ENCODE results near the gene ACP1.
"Not testable (repeated sequence)": the region's sequence is repeated elsewhere in the genome, so short reads cannot be mapped to it uniquely, and the experiment has no call there.

The ACP1 gene

DNA sequence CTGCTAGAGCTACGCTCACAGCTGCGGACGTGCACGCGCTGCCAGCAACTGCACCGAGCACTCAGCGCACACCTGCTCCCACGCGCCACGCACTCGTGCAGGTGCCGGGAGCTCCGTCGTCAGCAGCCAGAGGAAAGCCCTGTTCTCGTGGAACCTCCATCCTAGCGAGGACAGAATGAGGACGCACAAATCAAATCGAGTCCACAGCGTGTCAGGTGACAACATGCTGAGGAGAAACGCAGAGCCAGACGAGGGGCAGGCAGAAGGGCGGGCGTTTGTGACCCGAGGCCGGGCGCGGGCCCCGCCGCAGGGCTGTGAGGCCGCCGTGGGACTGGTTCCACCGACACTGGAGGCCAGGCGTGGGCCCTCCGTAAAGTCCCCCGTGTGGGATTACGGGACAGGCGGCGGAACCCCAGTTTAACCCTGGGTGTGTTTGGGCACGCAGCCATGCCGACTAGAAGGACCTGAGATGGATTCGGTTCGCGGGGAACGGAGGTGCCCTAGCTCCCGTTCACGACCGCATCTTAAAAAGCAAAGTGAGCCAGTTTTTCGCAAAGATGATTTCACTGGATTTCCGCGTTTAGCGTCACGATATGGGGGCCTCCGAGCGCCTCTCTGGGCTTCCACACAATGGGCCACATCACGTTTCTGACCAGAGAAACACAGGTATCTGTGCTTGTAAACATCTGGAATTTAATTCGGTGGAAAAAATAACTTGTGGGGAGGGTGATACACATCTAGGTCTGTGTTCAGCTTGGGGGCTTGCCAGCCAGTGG, 50.0 kb downstream of the ACP1 start:
- DNase-seq, result no peak

DNA sequence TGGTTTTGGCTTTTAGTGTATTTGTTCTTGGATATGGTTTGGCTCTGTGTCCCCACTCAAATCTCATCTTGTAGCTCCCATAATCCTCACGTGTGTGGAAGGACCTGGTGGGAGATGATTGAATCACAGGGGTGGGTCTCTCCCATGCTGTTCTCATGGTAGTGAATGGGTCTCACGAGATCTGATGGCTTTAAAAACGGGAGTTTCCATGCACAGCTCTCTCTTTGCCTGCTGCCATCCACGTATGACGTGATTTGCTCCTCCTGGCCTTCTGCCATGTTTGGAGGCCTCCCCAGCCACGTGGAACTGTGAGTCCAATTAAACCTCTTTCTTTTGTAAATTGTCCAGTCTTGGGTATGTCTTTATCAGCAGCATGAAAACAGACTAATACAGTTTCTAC, 51.2 kb downstream of the ACP1 start:
- DNase-seq, result not testable (repeated sequence)

DNA sequence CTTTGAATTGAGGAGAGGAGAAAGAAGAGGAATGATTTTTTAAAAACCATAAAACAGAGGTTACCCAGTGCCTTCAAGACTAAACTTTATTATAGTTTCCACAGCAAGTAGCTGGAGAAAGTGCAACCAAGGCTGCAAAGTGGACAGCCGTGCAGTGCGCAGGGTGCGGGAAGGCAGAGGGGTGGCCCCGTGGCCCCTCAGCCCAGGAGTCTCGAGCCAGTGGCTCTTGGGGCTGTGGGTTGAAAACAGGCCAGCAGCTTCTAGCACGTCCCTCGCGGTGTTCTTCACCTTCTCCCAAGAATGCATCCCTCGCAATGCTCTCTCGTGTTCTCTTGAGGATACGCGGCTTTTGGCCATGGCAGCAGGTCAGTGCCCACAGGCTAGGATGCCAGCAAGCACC, 51.6 kb downstream of the ACP1 start:
- no peak for DNase-seq

DNA sequence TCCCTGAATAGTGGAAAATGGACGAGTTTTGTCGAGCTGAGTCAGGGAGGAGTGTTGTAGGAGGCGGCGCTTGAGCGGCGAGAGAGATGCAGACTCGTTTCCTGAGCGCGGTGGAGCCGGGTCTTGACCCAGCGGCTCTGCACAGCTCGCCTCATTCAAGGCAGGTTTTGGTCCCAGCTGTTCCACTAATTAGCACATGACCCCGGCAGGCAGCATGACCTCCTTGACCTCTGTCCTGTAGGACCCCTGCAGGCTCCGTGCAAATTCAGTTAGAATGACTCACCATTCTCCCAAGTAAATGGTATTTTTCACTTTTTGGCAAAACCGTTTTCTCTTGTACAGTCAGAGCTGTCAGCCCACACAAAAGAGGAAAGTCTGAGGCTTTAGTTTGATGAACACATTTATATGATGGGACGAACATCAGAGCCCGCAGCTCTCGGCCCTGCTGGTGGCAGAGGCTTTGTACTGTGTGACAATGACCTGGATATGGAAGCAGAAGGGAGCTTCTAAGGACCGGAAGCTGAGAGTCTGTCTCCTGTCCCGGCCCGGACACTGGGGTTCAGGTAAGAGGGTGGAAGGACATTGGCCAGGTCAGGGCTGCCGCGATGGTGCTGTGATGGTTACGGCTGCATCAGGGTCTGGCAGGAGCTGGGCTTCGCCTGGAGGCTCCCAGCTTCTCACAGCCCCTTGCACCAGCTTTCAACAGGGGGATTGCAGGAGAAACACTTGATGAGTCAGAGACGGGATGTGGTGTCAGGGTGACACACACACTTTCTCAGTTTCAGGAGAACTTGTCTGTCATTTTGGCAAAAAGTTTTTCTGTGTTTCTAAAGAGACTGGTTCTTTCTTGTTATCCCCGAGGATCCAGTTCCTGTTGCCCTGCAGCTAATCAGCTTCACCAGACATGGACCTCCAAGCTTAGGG, 53.0 kb downstream of the ACP1 start:
- DNase-seq, result no peak

DNA sequence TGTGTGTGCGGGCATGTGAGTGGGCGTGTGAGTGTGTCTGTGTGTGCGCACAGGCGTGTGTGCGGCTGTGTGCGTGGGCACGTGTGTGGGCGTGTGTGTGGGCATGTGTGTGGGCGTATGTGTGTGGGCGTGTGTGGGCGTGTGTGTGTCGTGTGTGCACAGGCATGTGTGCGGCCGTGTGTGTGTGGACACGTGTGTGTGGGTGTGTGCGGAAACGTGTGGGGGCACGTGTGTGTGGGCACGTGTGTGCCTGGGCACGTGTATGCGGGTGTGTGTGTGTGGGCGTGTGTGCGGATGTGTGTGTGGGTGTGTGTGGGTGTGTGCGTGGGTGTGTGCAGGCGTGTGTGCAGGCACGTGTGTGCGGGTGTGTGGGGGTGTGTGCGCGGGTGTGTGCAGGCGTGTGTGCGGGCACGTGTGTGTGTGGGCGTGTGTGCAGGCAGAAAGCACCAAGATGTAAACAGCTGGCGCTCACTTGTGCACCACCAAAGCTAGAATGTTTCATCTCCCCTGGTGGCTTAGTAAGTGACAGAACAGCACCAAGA, 54.4 kb downstream of the ACP1 start:
- DNase-seq, result no peak

DNA sequence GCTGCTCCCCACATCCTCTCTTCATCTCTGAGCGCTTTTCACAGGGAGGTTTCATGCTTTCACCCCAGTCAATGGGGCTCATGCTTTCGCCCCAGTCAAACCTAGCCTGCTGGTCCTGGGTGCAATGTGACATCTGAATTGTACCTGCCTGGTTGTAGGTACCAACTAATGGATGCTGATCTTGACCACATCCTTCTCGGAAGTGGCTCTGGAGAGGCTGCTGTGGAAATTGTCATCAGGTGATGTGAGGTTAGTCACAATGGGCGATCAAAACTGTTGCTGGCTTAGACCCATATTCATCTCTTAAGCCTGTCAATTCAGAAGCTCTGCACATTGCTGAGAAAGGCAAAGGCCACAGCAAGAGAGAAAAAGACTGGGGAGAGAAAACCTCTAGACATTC, 55.8 kb downstream of the ACP1 start:
- no peak for DNase-seq

DNA sequence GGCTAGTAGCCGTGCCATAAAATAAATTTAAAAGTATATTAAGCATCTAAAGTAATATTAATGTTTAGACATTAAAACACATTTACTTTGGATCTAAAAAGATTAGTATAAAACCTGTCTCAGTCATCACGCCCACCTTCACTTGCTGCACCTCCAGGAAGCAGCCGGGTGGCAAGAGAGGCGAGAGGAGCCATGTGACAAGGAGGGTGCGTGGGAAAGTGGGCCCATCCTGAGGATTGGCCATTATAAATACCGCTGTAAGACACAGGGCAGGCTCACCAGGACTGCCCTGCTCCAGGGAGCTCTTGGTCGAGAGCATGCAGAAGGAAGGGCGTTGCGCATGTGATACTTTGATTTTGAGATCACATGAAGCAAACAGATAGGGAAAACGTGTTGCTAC, 57.6 kb downstream of the ACP1 start:
- no peak for DNase-seq

DNA sequence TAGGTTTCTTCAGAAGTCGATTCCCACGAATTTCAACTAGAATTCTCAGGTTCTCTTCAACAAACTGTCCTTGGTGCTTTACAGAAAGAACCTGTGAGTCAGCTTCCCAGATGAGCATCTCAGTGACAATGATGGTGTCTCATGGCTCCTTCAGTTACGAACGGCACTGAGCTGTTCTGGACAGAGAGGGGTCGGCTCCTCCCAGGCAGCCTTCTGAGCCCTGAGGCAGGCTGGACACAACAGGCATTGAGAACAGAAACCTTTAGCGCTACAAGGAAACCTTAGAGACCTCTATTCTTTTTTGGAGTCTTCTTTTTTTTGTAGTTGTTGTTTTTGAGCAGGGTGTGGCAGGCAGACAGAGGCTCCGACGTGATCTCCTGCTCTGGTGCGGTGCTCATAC, 58.3 kb downstream of the ACP1 start:
- no peak for DNase-seq
